ENCODE measurements around the gene TPST2.
A peak's percentile ranks its signal among the peaks of the same experiment; 100 is the strongest.

Gene TPST2

GRCh38 chr22:26599505-26599904 lies 9.6 kb upstream of the TPST2 start:
- no peak for DNase-seq (ENCODE audit: insufficient read length, low spot score)
- FAIRE-seq, result no peak
- TF ChIP-seq PAX5 (IDR thresholded peaks at IDR 0.05; ENCODE audit: insufficient read depth, low read length, severe bottlenecking) (no peak), POLR2A (IDR thresholded peaks at IDR 0.05; ENCODE audit: low read depth, low read length) (no peak), POLR2AphosphoS5 (IDR thresholded peaks at IDR 0.05; ENCODE audit: low read depth, low read length) (no peak), SPI1 (IDR thresholded peaks at IDR 0.05; ENCODE audit: low read depth, low read length) (no peak), POU2F2 (IDR thresholded peaks at IDR 0.05; ENCODE audit: low read depth, low read length) (no peak), TAF1 (IDR thresholded peaks at IDR 0.05; ENCODE audit: low read depth, low read length) (no peak)

- FAIRE-seq, result no peak
- DNase-seq (ENCODE audit: insufficient read length, low spot score), result no peak
- TF ChIP-seq SPI1 (IDR thresholded peaks at IDR 0.05; ENCODE audit: low read depth, low read length), result no peak
- TF ChIP-seq POU2F2 (IDR thresholded peaks at IDR 0.05; ENCODE audit: low read depth, low read length), result no peak
- TF ChIP-seq POLR2AphosphoS5 (IDR thresholded peaks at IDR 0.05; ENCODE audit: low read depth, low read length), result no peak
- no peak for TF ChIP-seq TAF1 (IDR thresholded peaks at IDR 0.05; ENCODE audit: low read depth, low read length)
- TF ChIP-seq PAX5 (IDR thresholded peaks at IDR 0.05; ENCODE audit: insufficient read depth, low read length, severe bottlenecking), result no peak
- no peak for TF ChIP-seq POLR2A (IDR thresholded peaks at IDR 0.05; ENCODE audit: low read depth, low read length)
Measured at GRCh38 chr22:26597480-26597879, 7.5 kb upstream of the TPST2 start.

GRCh38 chr22:26597026-26597425 lies 7.1 kb upstream of the TPST2 start:
- DNase-seq (ENCODE audit: insufficient read length, low spot score), result no peak
- TF ChIP-seq POU2F2 (IDR thresholded peaks at IDR 0.05; ENCODE audit: low read depth, low read length) (no peak), POLR2AphosphoS5 (IDR thresholded peaks at IDR 0.05; ENCODE audit: low read depth, low read length) (no peak), PAX5 (IDR thresholded peaks at IDR 0.05; ENCODE audit: insufficient read depth, low read length, severe bottlenecking) (no peak), TAF1 (IDR thresholded peaks at IDR 0.05; ENCODE audit: low read depth, low read length) (no peak), SPI1 (IDR thresholded peaks at IDR 0.05; ENCODE audit: low read depth, low read length) (no peak), POLR2A (IDR thresholded peaks at IDR 0.05; ENCODE audit: low read depth, low read length) (no peak)
- no peak for FAIRE-seq

- DNase-seq (ENCODE audit: insufficient read length, low spot score) (no peak), FAIRE-seq (no peak)
- TF ChIP-seq TAF1 (IDR thresholded peaks at IDR 0.05; ENCODE audit: low read depth, low read length), result no peak
- no peak for TF ChIP-seq POLR2AphosphoS5 (IDR thresholded peaks at IDR 0.05; ENCODE audit: low read depth, low read length)
- no peak for TF ChIP-seq POU2F2 (IDR thresholded peaks at IDR 0.05; ENCODE audit: low read depth, low read length)
- no peak for TF ChIP-seq POLR2A (IDR thresholded peaks at IDR 0.05; ENCODE audit: low read depth, low read length)
- no peak for TF ChIP-seq SPI1 (IDR thresholded peaks at IDR 0.05; ENCODE audit: low read depth, low read length)
- no peak for TF ChIP-seq PAX5 (IDR thresholded peaks at IDR 0.05; ENCODE audit: insufficient read depth, low read length, severe bottlenecking)
Measured at GRCh38 chr22:26593763-26594162, 3.8 kb upstream of the TPST2 start.

- DNase-seq (ENCODE audit: insufficient read length, low spot score), result peak; percentile 34
- peak; percentile 94 for FAIRE-seq
- no peak for TF ChIP-seq POLR2AphosphoS5 (IDR thresholded peaks at IDR 0.05; ENCODE audit: low read depth, low read length)
- 0 out of 2 replicates have a peak, but pooled peaks have one; percentile 17 for TF ChIP-seq SPI1 (IDR thresholded peaks at IDR 0.05; ENCODE audit: low read depth, low read length)
Measured at GRCh38 chr22:26592421-26592891, 2.5 kb upstream of the TPST2 start.

- FAIRE-seq, result no peak
- TF ChIP-seq POU2F2 (IDR thresholded peaks at IDR 0.05; ENCODE audit: low read depth, low read length) (no peak), POLR2AphosphoS5 (IDR thresholded peaks at IDR 0.05; ENCODE audit: low read depth, low read length) (no peak), PAX5 (IDR thresholded peaks at IDR 0.05; ENCODE audit: insufficient read depth, low read length, severe bottlenecking) (no peak), SPI1 (IDR thresholded peaks at IDR 0.05; ENCODE audit: low read depth, low read length) (no peak), POLR2A (IDR thresholded peaks at IDR 0.05; ENCODE audit: low read depth, low read length) (no peak), TAF1 (IDR thresholded peaks at IDR 0.05; ENCODE audit: low read depth, low read length) (no peak)
- peak; percentile 25 for DNase-seq (ENCODE audit: insufficient read length, low spot score)
Measured at GRCh38 chr22:26589367-26589844, 526 bp downstream of the TPST2 start.

- TF ChIP-seq POLR2AphosphoS5 (IDR thresholded peaks at IDR 0.05; ENCODE audit: low read depth, low read length), result no peak
- TF ChIP-seq SPI1 (IDR thresholded peaks at IDR 0.05; ENCODE audit: low read depth, low read length), result no peak
- TF ChIP-seq POLR2A (IDR thresholded peaks at IDR 0.05; ENCODE audit: low read depth, low read length), result no peak
- no peak for TF ChIP-seq POU2F2 (IDR thresholded peaks at IDR 0.05; ENCODE audit: low read depth, low read length)
- TF ChIP-seq TAF1 (IDR thresholded peaks at IDR 0.05; ENCODE audit: low read depth, low read length), result no peak
- no peak for TF ChIP-seq PAX5 (IDR thresholded peaks at IDR 0.05; ENCODE audit: insufficient read depth, low read length, severe bottlenecking)
- DNase-seq (ENCODE audit: insufficient read length, low spot score) (no peak), FAIRE-seq (peak; percentile 59)
Measured at GRCh38 chr22:26588729-26589366, 1.1 kb downstream of the TPST2 start.

GRCh38 chr22:26587991-26588613 lies 1.8 kb downstream of the TPST2 start:
- FAIRE-seq (no peak), DNase-seq (ENCODE audit: insufficient read length, low spot score) (no peak)
- no peak for TF ChIP-seq POLR2AphosphoS5 (IDR thresholded peaks at IDR 0.05; ENCODE audit: low read depth, low read length)
- TF ChIP-seq PAX5 (IDR thresholded peaks at IDR 0.05; ENCODE audit: insufficient read depth, low read length, severe bottlenecking), result no peak
- TF ChIP-seq POU2F2 (IDR thresholded peaks at IDR 0.05; ENCODE audit: low read depth, low read length), result no peak
- no peak for TF ChIP-seq POLR2A (IDR thresholded peaks at IDR 0.05; ENCODE audit: low read depth, low read length)
- TF ChIP-seq SPI1 (IDR thresholded peaks at IDR 0.05; ENCODE audit: low read depth, low read length), result no peak
- TF ChIP-seq TAF1 (IDR thresholded peaks at IDR 0.05; ENCODE audit: low read depth, low read length), result no peak

- TF ChIP-seq POLR2A (IDR thresholded peaks at IDR 0.05; ENCODE audit: low read depth, low read length) (no peak), TAF1 (IDR thresholded peaks at IDR 0.05; ENCODE audit: low read depth, low read length) (no peak), PAX5 (IDR thresholded peaks at IDR 0.05; ENCODE audit: insufficient read depth, low read length, severe bottlenecking) (no peak)
- FAIRE-seq, result no peak
- DNase-seq (ENCODE audit: insufficient read length, low spot score), result no peak
Measured at GRCh38 chr22:26586556-26587325, 3.2 kb downstream of the TPST2 start.
